ENCODE results near the gene ANO1.
"Not testable (repeated sequence)": the region's sequence is repeated elsewhere in the genome, so short reads cannot be mapped to it uniquely, and the experiment has no call there.

The ANO1 gene

GRCh38 chr11:70186420-70186819 is 108.3 kb downstream of the ANO1 start:
- Histone ChIP-seq H3K27me3 (ENCODE audit: insufficient read depth, low read length) (peaks cover 22% of the 10 kb centered on the region), H2AFZ (ENCODE audit: low read depth, low read length) (no peak overlapping the region), H3K9me3 (ENCODE audit: low read length) (no peaks in the 10 kb centered on the region), H3K36me3 (ENCODE audit: insufficient read depth, low read length) (no peaks in the 10 kb centered on the region), H3K4me3 (ENCODE audit: low read length) (no peak overlapping the region), H3K4me1 (ENCODE audit: insufficient read depth, low read length) (no peaks in the 10 kb centered on the region)

- Histone ChIP-seq H3K36me3 (ENCODE audit: insufficient read depth, low read length) (no peaks in the 10 kb centered on the region), H2AFZ (ENCODE audit: low read depth, low read length) (no peak overlapping the region), H3K9me3 (ENCODE audit: low read length) (no peaks in the 10 kb centered on the region), H3K4me1 (ENCODE audit: insufficient read depth, low read length) (no peaks in the 10 kb centered on the region), H3K27me3 (ENCODE audit: insufficient read depth, low read length) (peaks cover 22% of the 10 kb centered on the region), H3K4me3 (ENCODE audit: low read length) (no peak overlapping the region)
Measured at GRCh38 chr11:70186936-70187335, 108.8 kb downstream of the ANO1 start.

GRCh38 chr11:70187771-70188170 is 109.7 kb downstream of the ANO1 start:
- peaks cover 22% of the 10 kb centered on the region for H3K27me3 ChIP-seq (ENCODE audit: insufficient read depth, low read length)
- H3K9me3 ChIP-seq (ENCODE audit: low read length), result no peaks in the 10 kb centered on the region
- H3K36me3 ChIP-seq (ENCODE audit: insufficient read depth, low read length), result no peaks in the 10 kb centered on the region
- no peak overlapping the region for H3K4me3 ChIP-seq (ENCODE audit: low read length)
- H2AFZ ChIP-seq (ENCODE audit: low read depth, low read length), result no peak overlapping the region
- no peaks in the 10 kb centered on the region for H3K4me1 ChIP-seq (ENCODE audit: insufficient read depth, low read length)

- H2AFZ ChIP-seq (ENCODE audit: low read depth, low read length), result no peak overlapping the region
- peaks cover 16% of the 10 kb centered on the region for H3K27me3 ChIP-seq (ENCODE audit: insufficient read depth, low read length)
- H3K4me1 ChIP-seq (ENCODE audit: insufficient read depth, low read length), result no peaks in the 10 kb centered on the region
- H3K9me3 ChIP-seq (ENCODE audit: low read length), result no peaks in the 10 kb centered on the region
- H3K4me3 ChIP-seq (ENCODE audit: low read length), result no peak overlapping the region
- no peaks in the 10 kb centered on the region for H3K36me3 ChIP-seq (ENCODE audit: insufficient read depth, low read length)
Measured at GRCh38 chr11:70189622-70190021, 111.5 kb downstream of the ANO1 start.

- Histone ChIP-seq H3K4me1 (ENCODE audit: insufficient read depth, low read length) (no peaks in the 10 kb centered on the region), H3K9me3 (ENCODE audit: low read length) (no peaks in the 10 kb centered on the region), H3K27me3 (ENCODE audit: insufficient read depth, low read length) (peaks cover 16% of the 10 kb centered on the region), H3K4me3 (ENCODE audit: low read length) (no peak overlapping the region), H2AFZ (ENCODE audit: low read depth, low read length) (no peak overlapping the region), H3K36me3 (ENCODE audit: insufficient read depth, low read length) (no peaks in the 10 kb centered on the region)
Measured at GRCh38 chr11:70191495-70192140, 113.5 kb downstream of the ANO1 start.

GRCh38 chr11:70192666-70193410 is 114.7 kb downstream of the ANO1 start:
- peaks cover 6% of the 10 kb centered on the region for H3K27me3 ChIP-seq (ENCODE audit: insufficient read depth, low read length)
- H3K4me3 ChIP-seq (ENCODE audit: low read length), result no peak overlapping the region
- no peaks in the 10 kb centered on the region for H3K36me3 ChIP-seq (ENCODE audit: insufficient read depth, low read length)
- H3K9me3 ChIP-seq (ENCODE audit: low read length), result no peaks in the 10 kb centered on the region
- H3K4me1 ChIP-seq (ENCODE audit: insufficient read depth, low read length), result no peaks in the 10 kb centered on the region
- H2AFZ ChIP-seq (ENCODE audit: low read depth, low read length), result no peak overlapping the region

- Histone ChIP-seq H3K36me3 (ENCODE audit: insufficient read depth, low read length) (no peaks in the 10 kb centered on the region), H3K4me1 (ENCODE audit: insufficient read depth, low read length) (no peaks in the 10 kb centered on the region), H2AFZ (ENCODE audit: low read depth, low read length) (no peak overlapping the region), H3K4me3 (ENCODE audit: low read length) (no peak overlapping the region), H3K9me3 (ENCODE audit: low read length) (no peaks in the 10 kb centered on the region), H3K27me3 (ENCODE audit: insufficient read depth, low read length) (no peaks in the 10 kb centered on the region)
Measured at GRCh38 chr11:70193411-70194292, 115.5 kb downstream of the ANO1 start.

GRCh38 chr11:70194792-70195791 is 117.0 kb downstream of the ANO1 start:
- no peaks in the 10 kb centered on the region for H3K27me3 ChIP-seq (ENCODE audit: insufficient read depth, low read length)
- H2AFZ ChIP-seq (ENCODE audit: low read depth, low read length), result no peak overlapping the region
- no peaks in the 10 kb centered on the region for H3K9me3 ChIP-seq (ENCODE audit: low read length)
- no peaks in the 10 kb centered on the region for H3K36me3 ChIP-seq (ENCODE audit: insufficient read depth, low read length)
- no peak overlapping the region for H3K4me3 ChIP-seq (ENCODE audit: low read length)
- no peaks in the 10 kb centered on the region for H3K4me1 ChIP-seq (ENCODE audit: insufficient read depth, low read length)

- no peaks in the 10 kb centered on the region for H3K9me3 ChIP-seq (ENCODE audit: low read length)
- no peaks in the 10 kb centered on the region for H3K36me3 ChIP-seq (ENCODE audit: insufficient read depth, low read length)
- H2AFZ ChIP-seq (ENCODE audit: low read depth, low read length), result no peak overlapping the region
- H3K27me3 ChIP-seq (ENCODE audit: insufficient read depth, low read length), result no peaks in the 10 kb centered on the region
- no peak overlapping the region for H3K4me3 ChIP-seq (ENCODE audit: low read length)
- peaks cover 15% of the 10 kb centered on the region for H3K4me1 ChIP-seq (ENCODE audit: insufficient read depth, low read length)
Measured at GRCh38 chr11:70200212-70200844, 122.2 kb downstream of the ANO1 start.

- H3K4me1 ChIP-seq (ENCODE audit: insufficient read depth, low read length), result peaks cover 15% of the 10 kb centered on the region
- H3K27me3 ChIP-seq (ENCODE audit: insufficient read depth, low read length); H3K36me3 ChIP-seq (ENCODE audit: insufficient read depth, low read length); H2AFZ ChIP-seq (ENCODE audit: low read depth, low read length); H3K4me3 ChIP-seq (ENCODE audit: low read length); H3K9me3 ChIP-seq (ENCODE audit: low read length): not testable (repeated sequence)
Measured at GRCh38 chr11:70201047-70201446, 122.9 kb downstream of the ANO1 start.

GRCh38 chr11:70201882-70202861 is 124.1 kb downstream of the ANO1 start:
- peaks cover 17% of the 10 kb centered on the region for H3K36me3 ChIP-seq (ENCODE audit: insufficient read depth, low read length)
- H3K4me1 ChIP-seq (ENCODE audit: insufficient read depth, low read length), result peaks cover 15% of the 10 kb centered on the region
- no peaks in the 10 kb centered on the region for H3K9me3 ChIP-seq (ENCODE audit: low read length)
- H3K27me3 ChIP-seq (ENCODE audit: insufficient read depth, low read length), result no peaks in the 10 kb centered on the region
- peak overlapping the region; percentile 84 for H3K4me3 ChIP-seq (ENCODE audit: low read length)
- peak overlapping the region; percentile 80 for H2AFZ ChIP-seq (ENCODE audit: low read depth, low read length)
